Neural progenitor cell (in vitro differentiated cells): ENCODE results near the gene COX7A2L. TPM values are rescaled to one million over a fixed set of nuclear protein-coding genes. Genes with fewer than 3 reads are reported as not detected.
"Not testable (repeated sequence)": the region's sequence is repeated elsewhere in the genome, so short reads cannot be mapped to it uniquely, and the experiment has no call there.

ENCODE experiments used
- DNase-seq: peaks from one replicate; pipeline ENCODE4 v3.0.0-alpha.2; 2016; ENCODE audit warnings: low spot score
- H2AFZ ChIP-seq: fragments of 200-600 bp; sonication (generic); replicated peaks from 2 replicates; pipeline ENCODE4 v1.6.1; 2016; ENCODE audit warnings: antibody characterized with exemption
- H3F3A ChIP-seq: fragments of 200-600 bp; sonication (generic); 2 replicates; pipeline ENCODE4 v1.6.1; 2016; ENCODE audit warnings: antibody characterized with exemption, low read depth
- H3K27ac ChIP-seq: fragments of 200-600 bp; sonication (generic); 2 replicates; pipeline ENCODE4 v1.5.1; 2016; ENCODE audit warnings: mild to moderate bottlenecking
- H3K27me3 ChIP-seq: fragments of 200-600 bp; sonication (generic); 2 replicates; pipeline ENCODE4 v1.6.1; 2016; ENCODE audit warnings: mild to moderate bottlenecking, moderate library complexity
- H3K36me3 ChIP-seq: fragments of 200-600 bp; sonication (generic); 2 replicates; pipeline ENCODE4 v1.5.1; 2016
- H3K4me1 ChIP-seq: fragments of 200-600 bp; sonication (generic); 2 replicates; pipeline ENCODE4 v1.6.1; 2016; ENCODE audit warnings: mixed run types
- H3K4me2 ChIP-seq: fragments of 200-600 bp; sonication (generic); 2 replicates; pipeline ENCODE4 v1.6.1; 2016
- H3K4me3 ChIP-seq: fragments of 200-600 bp; sonication (generic); 2 replicates; pipeline ENCODE4 v1.5.1; 2016
- H3K79me2 ChIP-seq: fragments of 200-600 bp; sonication (generic); 2 replicates; pipeline ENCODE4 v1.6.1; 2016; ENCODE audit warnings: low read depth
- H3K9ac ChIP-seq: fragments of 200-600 bp; sonication (generic); 2 replicates; pipeline ENCODE4 v1.6.1; 2016
- H3K9me3 ChIP-seq: fragments of 200-600 bp; sonication (generic); 2 replicates; pipeline ENCODE4 v1.5.1; 2016; ENCODE audit warnings: low read depth
- H4K20me1 ChIP-seq: fragments of 200-600 bp; sonication (generic); 2 replicates; pipeline ENCODE4 v1.6.1; 2016; ENCODE audit warnings: low read depth
- H3K27ac Mint-ChIP-seq: 3 replicates; pipeline ENCODE4 v1.8.0; 2021; ENCODE audit warnings: mixed read lengths
- H3K27me3 Mint-ChIP-seq: 2 replicates; pipeline ENCODE4 v1.8.0; 2022; ENCODE audit warnings: low read depth, mild to moderate bottlenecking, inconsistent platforms, moderate library complexity, mixed read lengths; ENCODE audit not compliant: insufficient read depth
- H3K36me3 Mint-ChIP-seq: 3 replicates; pipeline ENCODE4 v1.8.0; 2021; ENCODE audit warnings: mixed read lengths
- H3K4me1 Mint-ChIP-seq: 3 replicates; pipeline ENCODE4 v1.8.0; 2021; ENCODE audit warnings: mixed read lengths
- H3K4me3 Mint-ChIP-seq: 3 replicates; pipeline ENCODE4 v1.8.0; 2021; ENCODE audit warnings: mild to moderate bottlenecking, moderate library complexity, mixed read lengths
- H3K9me3 Mint-ChIP-seq: 3 replicates; pipeline ENCODE4 v1.8.0; 2020; ENCODE audit warnings: mixed read lengths
- EZH2 ChIP-seq: fragments of 200-600 bp; sonication (generic); IDR thresholded peaks from 2 replicates; pipeline ENCODE4 v1.6.1; 2017; ENCODE audit warnings: antibody characterized with exemption, mild to moderate bottlenecking, moderate library complexity
- EZH2phosphoT487 ChIP-seq: fragments of 200-600 bp; sonication (generic); IDR thresholded peaks from 2 replicates; pipeline ENCODE4 v1.6.1; 2017; ENCODE audit warnings: antibody characterized with exemption
- total RNA-seq: library from RNA; depleted of rRNA; stranded (reverse); fragments of >200 nt; gene quantifications from 2 replicates; pipeline ENCODE4 v1.2.3, GENCODE V29; 2015; ENCODE audit warnings: low replicate concordance
- TF ChIP-seq, protein P1 (sequence below): fragments of 200-600 bp; sonication (generic); IDR thresholded peaks from 2 replicates; pipeline ENCODE4 v1.5.1; 2017; ENCODE audit warnings: antibody characterized with exemption, mild to moderate bottlenecking

COX7A2L gene
- total RNA-seq, 1 donor from 2014 or later: 292 TPM

DNA sequence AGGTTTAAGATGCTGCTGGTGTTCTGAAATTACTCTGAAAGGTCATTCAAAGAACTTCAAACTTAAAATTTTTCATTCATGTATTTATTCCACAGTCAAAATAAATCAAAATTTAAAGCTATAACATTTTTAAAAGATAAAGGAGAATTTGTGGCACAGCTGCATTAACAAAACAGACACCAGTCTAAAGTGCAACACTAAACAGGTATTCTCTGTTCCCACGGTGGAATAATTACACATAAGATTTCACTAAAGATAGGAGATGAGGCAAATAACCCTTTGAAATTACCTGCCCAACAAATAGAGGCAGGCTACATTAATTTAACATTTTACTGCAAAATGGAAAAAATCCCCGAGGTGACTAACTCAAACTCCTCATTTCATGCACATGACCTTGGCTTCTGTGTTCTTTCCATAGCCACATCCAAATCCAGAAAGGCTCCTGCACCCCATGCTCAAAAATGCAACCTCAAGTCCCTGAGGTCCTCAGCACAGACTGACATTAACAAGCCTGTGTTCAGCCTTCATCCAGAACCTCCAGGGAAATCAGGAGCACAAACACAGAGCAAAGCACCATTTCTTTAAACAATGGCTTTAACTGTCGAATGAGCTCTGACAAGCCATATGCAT, 10.5 kb downstream of the COX7A2L start:
- peaks cover 3% of the 10 kb centered on the region for H3K4me1 Mint-ChIP-seq
- TF ChIP-seq EZH2phosphoT487 (no peak), EZH2 (no peak)
- TF ChIP-seq, protein P1, sequence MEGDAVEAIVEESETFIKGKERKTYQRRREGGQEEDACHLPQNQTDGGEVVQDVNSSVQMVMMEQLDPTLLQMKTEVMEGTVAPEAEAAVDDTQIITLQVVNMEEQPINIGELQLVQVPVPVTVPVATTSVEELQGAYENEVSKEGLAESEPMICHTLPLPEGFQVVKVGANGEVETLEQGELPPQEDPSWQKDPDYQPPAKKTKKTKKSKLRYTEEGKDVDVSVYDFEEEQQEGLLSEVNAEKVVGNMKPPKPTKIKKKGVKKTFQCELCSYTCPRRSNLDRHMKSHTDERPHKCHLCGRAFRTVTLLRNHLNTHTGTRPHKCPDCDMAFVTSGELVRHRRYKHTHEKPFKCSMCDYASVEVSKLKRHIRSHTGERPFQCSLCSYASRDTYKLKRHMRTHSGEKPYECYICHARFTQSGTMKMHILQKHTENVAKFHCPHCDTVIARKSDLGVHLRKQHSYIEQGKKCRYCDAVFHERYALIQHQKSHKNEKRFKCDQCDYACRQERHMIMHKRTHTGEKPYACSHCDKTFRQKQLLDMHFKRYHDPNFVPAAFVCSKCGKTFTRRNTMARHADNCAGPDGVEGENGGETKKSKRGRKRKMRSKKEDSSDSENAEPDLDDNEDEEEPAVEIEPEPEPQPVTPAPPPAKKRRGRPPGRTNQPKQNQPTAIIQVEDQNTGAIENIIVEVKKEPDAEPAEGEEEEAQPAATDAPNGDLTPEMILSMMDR: no peak
- Histone ChIP-seq H2AFZ (no peak overlapping the region), H3K27ac (no peak overlapping the region), H3K9me3 (no peaks in the 10 kb centered on the region), H4K20me1 (peaks cover 24% of the 10 kb centered on the region), H3K36me3 (no peaks in the 10 kb centered on the region), H3K79me2 (peaks cover 57% of the 10 kb centered on the region), H3K9ac (no peak overlapping the region), H3F3A (no peaks in the 10 kb centered on the region), H3K27me3 (no peaks in the 10 kb centered on the region), H3K4me1 (no peaks in the 10 kb centered on the region), H3K4me3 (no peak overlapping the region), H3K4me2 (no peak overlapping the region)
- peaks cover 37% of the 10 kb centered on the region for H3K36me3 Mint-ChIP-seq
- H3K27me3 Mint-ChIP-seq: no peaks in the 10 kb centered on the region
- no peaks in the 10 kb centered on the region for H3K9me3 Mint-ChIP-seq
- H3K27ac Mint-ChIP-seq: no peak overlapping the region
- DNase-seq: no peak
- no peak overlapping the region for H3K4me3 Mint-ChIP-seq

DNA sequence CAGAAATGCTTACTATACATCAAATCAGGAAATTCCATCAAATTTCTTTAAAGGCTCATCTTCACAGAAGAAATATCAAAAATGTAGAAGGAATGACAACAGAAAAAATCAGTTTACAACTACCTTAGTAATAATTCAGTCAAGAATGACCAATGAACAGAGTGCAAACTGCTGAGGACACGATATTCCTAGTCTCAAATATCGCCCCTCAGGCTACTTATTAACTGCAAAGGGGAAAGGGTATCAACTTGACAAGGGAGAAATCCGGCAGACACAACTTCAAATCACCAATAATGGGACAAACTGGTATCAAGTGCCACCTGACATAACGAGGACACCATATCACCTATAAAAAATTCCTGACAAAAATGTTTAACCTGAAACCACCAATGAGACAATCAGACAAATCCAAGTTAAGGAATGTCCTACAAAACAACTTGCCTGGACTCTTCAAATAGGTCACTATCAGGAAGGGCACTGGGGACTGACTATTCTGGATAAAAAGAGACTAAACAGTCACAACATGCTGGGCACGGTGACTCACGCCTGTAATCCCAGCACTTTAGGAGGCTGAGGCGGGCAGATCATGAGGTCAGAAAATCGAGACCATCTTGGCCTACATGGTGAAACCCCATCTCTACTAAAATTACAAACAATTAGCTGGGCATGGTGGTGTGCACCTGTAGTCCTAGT, 12.8 kb downstream of the COX7A2L start:
- Histone ChIP-seq H3K4me1 (no peaks in the 10 kb centered on the region), H4K20me1 (peaks cover 8% of the 10 kb centered on the region), H3K9me3 (no peaks in the 10 kb centered on the region), H3K36me3 (no peaks in the 10 kb centered on the region), H3K27me3 (no peaks in the 10 kb centered on the region), H3K4me3 (no peak overlapping the region), H3K79me2 (peaks cover 44% of the 10 kb centered on the region), H3K9ac (no peak overlapping the region), H3K27ac (no peak overlapping the region), H3F3A (no peaks in the 10 kb centered on the region), H2AFZ (no peak overlapping the region), H3K4me2 (no peak overlapping the region)
- peaks cover 2% of the 10 kb centered on the region for H3K4me1 Mint-ChIP-seq
- H3K9me3 Mint-ChIP-seq: no peaks in the 10 kb centered on the region
- H3K27me3 Mint-ChIP-seq: no peaks in the 10 kb centered on the region
- H3K27ac Mint-ChIP-seq: no peak overlapping the region
- DNase-seq: no peak
- H3K36me3 Mint-ChIP-seq: peaks cover 39% of the 10 kb centered on the region
- no peak overlapping the region for H3K4me3 Mint-ChIP-seq
- TF ChIP-seq, protein P1: no peak
- TF ChIP-seq EZH2: no peak
- TF ChIP-seq EZH2phosphoT487: no peak

DNA sequence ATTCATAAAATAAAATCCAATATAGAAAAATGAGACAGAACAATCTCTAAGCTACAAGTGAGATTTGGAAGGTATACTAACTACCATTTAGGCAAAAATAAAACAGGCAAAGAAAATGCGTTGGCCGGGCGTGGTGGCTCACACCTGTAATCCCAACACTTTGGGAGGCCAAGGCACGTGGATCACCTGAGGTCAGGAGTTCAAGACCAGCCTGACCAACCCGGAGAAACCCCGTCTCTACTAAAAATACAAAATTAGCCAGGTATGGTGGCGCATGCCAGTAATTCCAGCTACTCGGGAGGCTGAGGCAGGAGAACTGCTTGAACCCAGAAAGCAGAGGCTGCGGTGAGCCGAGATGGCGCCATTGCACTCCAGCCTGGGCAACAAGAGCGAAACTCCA, 13.5 kb downstream of the COX7A2L start:
- not testable (repeated sequence) for H3K4me3 Mint-ChIP-seq, H3K27ac Mint-ChIP-seq, H3K4me1 Mint-ChIP-seq

DNA sequence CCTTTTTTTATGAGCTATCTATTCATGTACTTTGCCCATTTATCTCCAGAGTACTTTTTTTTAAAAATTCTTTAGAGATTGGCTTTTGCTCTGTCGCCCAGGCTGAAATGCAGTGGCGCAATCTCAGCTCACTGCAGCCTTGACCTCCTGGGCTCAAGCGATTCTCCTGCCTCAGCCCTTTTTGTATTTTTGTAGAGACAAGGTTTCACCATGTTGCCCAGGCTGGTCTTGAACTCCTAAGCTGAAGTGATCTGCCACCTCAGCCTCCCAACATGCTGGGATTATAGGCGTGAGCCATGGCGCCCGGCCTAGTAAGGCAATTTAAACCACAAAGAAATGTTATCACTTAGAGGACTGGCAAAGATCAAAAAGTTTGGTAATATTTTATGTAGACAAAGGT, 14.2 kb downstream of the COX7A2L start:
- not testable (repeated sequence) for H3K4me3 ChIP-seq, H3K36me3 ChIP-seq, H3K4me2 ChIP-seq, H3K4me3 Mint-ChIP-seq, H3K9me3 ChIP-seq, H2AFZ ChIP-seq, H3F3A ChIP-seq, H3K9me3 Mint-ChIP-seq, H3K4me1 ChIP-seq, H3K27me3 Mint-ChIP-seq, DNase-seq, H3K27ac Mint-ChIP-seq, H3K27me3 ChIP-seq, H4K20me1 ChIP-seq, H3K27ac ChIP-seq, H3K9ac ChIP-seq
- peaks cover 40% of the 10 kb centered on the region for H3K79me2 ChIP-seq
- H3K36me3 Mint-ChIP-seq: peaks cover 37% of the 10 kb centered on the region
- H3K4me1 Mint-ChIP-seq: peaks cover 16% of the 10 kb centered on the region

More for the DNA sequence above, 13.5 kb downstream of the COX7A2L start:
- H3K9me3 ChIP-seq, H3K27ac ChIP-seq, H3K4me3 ChIP-seq, H4K20me1 ChIP-seq, H3K27me3 Mint-ChIP-seq, H3K36me3 ChIP-seq, H3K4me2 ChIP-seq, H3K9me3 Mint-ChIP-seq, H3K9ac ChIP-seq, H3F3A ChIP-seq, H3K27me3 ChIP-seq, H2AFZ ChIP-seq, DNase-seq, H3K4me1 ChIP-seq: not testable (repeated sequence)
- H3K36me3 Mint-ChIP-seq: peaks cover 39% of the 10 kb centered on the region
- peaks cover 40% of the 10 kb centered on the region for H3K79me2 ChIP-seq
